ENCODE results near the gene TMEM220. TPM values are rescaled to one million over a fixed set of nuclear protein-coding genes. Genes with fewer than 3 reads are reported as not detected.

TMEM220 gene
- total RNA-seq, 2 donors from 2014 or later = 7.0 to 7.5 TPM

- ATAC-seq (ENCODE audit: insufficient number of reproducible peaks, low FRiP score, low read depth) = no peak
- Histone ChIP-seq H3K9me3 (no peaks in the 10 kb centered on the region), H3K36me3 (no peaks in the 10 kb centered on the region), H3K4me3 (no peak overlapping the region), H3K27ac (no peak overlapping the region), H3K4me1 (ENCODE audit: control insufficient read depth in 1 of 2, low read depth in 2 of 2) (no peaks in the 10 kb centered on the region), H3K27me3 (replicated peaks; ENCODE audit: insufficient read depth) (no peaks in the 10 kb centered on the region)
- DNase-seq (ENCODE audit: low spot score) = no peak
- TF ChIP-seq CTCF (IDR thresholded peaks at IDR 0.05) = no peak
These were observed 25.8 kb upstream of the TMEM220 start for GRCh38 chr17:10755592-10756127.

GRCh38 chr17:10754861-10755591, 25.2 kb upstream of the TMEM220 start:
- DNase-seq (ENCODE audit: low spot score) (no peak), ATAC-seq (ENCODE audit: insufficient number of reproducible peaks, low FRiP score, low read depth) (no peak)
- Histone ChIP-seq H3K36me3 (no peaks in the 10 kb centered on the region), H3K4me1 (ENCODE audit: control insufficient read depth in 1 of 2, low read depth in 2 of 2) (no peaks in the 10 kb centered on the region), H3K9me3 (no peaks in the 10 kb centered on the region), H3K27ac (no peak overlapping the region), H3K4me3 (no peak overlapping the region), H3K27me3 (replicated peaks; ENCODE audit: insufficient read depth) (no peaks in the 10 kb centered on the region)
- TF ChIP-seq CTCF (IDR thresholded peaks at IDR 0.05) = no peak

- H3K36me3 ChIP-seq = no peaks in the 10 kb centered on the region
- no peak for ATAC-seq (ENCODE audit: insufficient number of reproducible peaks, low FRiP score, low read depth)
- H3K27ac ChIP-seq = no peak overlapping the region
- no peaks in the 10 kb centered on the region for H3K4me1 ChIP-seq (ENCODE audit: control insufficient read depth in 1 of 2, low read depth in 2 of 2)
- DNase-seq (ENCODE audit: low spot score) = no peak
- no peak overlapping the region for H3K4me3 ChIP-seq
- TF ChIP-seq CTCF (IDR thresholded peaks at IDR 0.05) = no peak
- no peaks in the 10 kb centered on the region for H3K9me3 ChIP-seq
- H3K27me3 ChIP-seq (replicated peaks; ENCODE audit: insufficient read depth) = no peaks in the 10 kb centered on the region
These were observed 24.3 kb upstream of the TMEM220 start for GRCh38 chr17:10754109-10754508.

GRCh38 chr17:10752696-10753095, 22.9 kb upstream of the TMEM220 start:
- Histone ChIP-seq H3K36me3 (no peaks in the 10 kb centered on the region), H3K9me3 (no peaks in the 10 kb centered on the region)
- ATAC-seq (ENCODE audit: insufficient number of reproducible peaks, low FRiP score, low read depth) = no peak

GRCh38 chr17:10751563-10751962, 21.7 kb upstream of the TMEM220 start:
- H3K36me3 ChIP-seq = no peaks in the 10 kb centered on the region
- H3K4me3 ChIP-seq = no peak overlapping the region
- H3K9me3 ChIP-seq = no peaks in the 10 kb centered on the region
- H3K27me3 ChIP-seq (replicated peaks; ENCODE audit: insufficient read depth) = no peaks in the 10 kb centered on the region
- no peak overlapping the region for H3K27ac ChIP-seq
- no peak for TF ChIP-seq CTCF (IDR thresholded peaks at IDR 0.05)
- no peaks in the 10 kb centered on the region for H3K4me1 ChIP-seq (ENCODE audit: control insufficient read depth in 1 of 2, low read depth in 2 of 2)
- ATAC-seq (ENCODE audit: insufficient number of reproducible peaks, low FRiP score, low read depth) (no peak), DNase-seq (ENCODE audit: low spot score) (no peak)

More at GRCh38 chr17:10752696-10753095, 22.9 kb upstream of the TMEM220 start:
- DNase-seq (ENCODE audit: low spot score) = no peak
- no peaks in the 10 kb centered on the region for H3K27me3 ChIP-seq (replicated peaks; ENCODE audit: insufficient read depth)
- no peak for TF ChIP-seq CTCF (IDR thresholded peaks at IDR 0.05)
- no peaks in the 10 kb centered on the region for H3K4me1 ChIP-seq (ENCODE audit: control insufficient read depth in 1 of 2, low read depth in 2 of 2)
- H3K4me3 ChIP-seq = no peak overlapping the region
- H3K27ac ChIP-seq = no peak overlapping the region
